Spinal cord (tissue), 10 donors: ENCODE results near the gene OR10A4. TPM values are rescaled to one million over a fixed set of nuclear protein-coding genes. Genes with fewer than 3 reads are reported as not detected.
"Not testable (repeated sequence)": the region's sequence is repeated elsewhere in the genome, so short reads cannot be mapped to it uniquely, and the experiment has no call there.

ENCODE experiments used
- DNase-seq, 6 donors: peaks; one replicate each; pipeline versions ENCODE4 v3.0.0 to v3.0.0-alpha.2; 2013 to 2015; ENCODE audit warnings: low spot score in 6 of 6, low read depth in 4 of 6
- H3K27ac ChIP-seq: one replicate; pipeline ENCODE4 v1.5.1; 2013; ENCODE audit warnings: low read depth, low read length, control low read depth
- H3K27me3 ChIP-seq: one replicate; pipeline ENCODE4 v1.6.1; 2013; ENCODE audit warnings: low read length; ENCODE audit not compliant: control insufficient read depth, insufficient read depth
- H3K36me3 ChIP-seq: one replicate; pipeline ENCODE4 v1.6.1; 2013; ENCODE audit warnings: low read length; ENCODE audit not compliant: control insufficient read depth, insufficient read depth
- H3K4me1 ChIP-seq: one replicate; pipeline ENCODE4 v1.6.1; 2013; ENCODE audit warnings: low read length; ENCODE audit not compliant: control insufficient read depth, insufficient read depth
- H3K4me3 ChIP-seq: one replicate; pipeline ENCODE4 v1.5.1; 2013; ENCODE audit warnings: low read depth, low read length, control low read depth
- H3K9me3 ChIP-seq: one replicate; pipeline ENCODE4 v1.6.1; 2013; ENCODE audit warnings: low read length; ENCODE audit not compliant: control insufficient read depth, insufficient read depth
- WGBS: methylation state at CpG from one replicate; pipeline ENCODE4 v1.1.5; 2013; ENCODE audit warnings: missing lambda C conversion rate; ENCODE audit not compliant: insufficient coverage; 5-methylcytosine and 5-hydroxymethylcytosine counted together
- long read RNA-seq, 4 donors: transcript quantifications; one replicate each; lab custom pipeline, GENCODE V29; 2026
- polyA plus RNA-seq, 2 donors: library from polyadenylated mRNA; unstranded; fragments of 120-200 nt; gene quantifications; one replicate each; pipeline ENCODE4 v1.2.1, GENCODE V29; 2013; ENCODE audit not compliant: insufficient read length in 2 of 2
- total RNA-seq, 2 donors: library from RNA; depleted of rRNA in 1 of 2; stranded (reverse); fragments of 120-200 nt in 1 of 2; fragments of >200 nt in 1 of 2; gene quantifications; one replicate each; pipeline versions ENCODE4 v1.2.3 to v1.2.4, GENCODE V29; 2013 to 2014
- donor health status: healthy.

The OR10A4 gene
- total RNA-seq (not detected), polyA plus RNA-seq (not detected)
- long read RNA-seq, donor 1 = 0 reads
- long read RNA-seq, donor 2 = 0 reads
- long read RNA-seq, donor 3 = 0 reads
- long read RNA-seq, donor 4 = 0 reads

GRCh38 chr11:6876325-6876724 is at the start of gene OR10A4:
TSS of gene OR10A4 (plus strand) at chr11:6876625. CDS start at chr11:6876648, 23 bp downstream.
- H3K9me3 ChIP-seq = no peaks in the 10 kb centered on the region
- WGBS = 92% methylated on average over 1 of the region's 1 CpG
- no peaks in the 10 kb centered on the region for H3K27me3 ChIP-seq
- H3K27ac ChIP-seq = no peak within 1 kb of the TSS
- no peaks in the 10 kb centered on the region for H3K36me3 ChIP-seq
- H3K4me3 ChIP-seq = no peak within 1 kb of the TSS
- no peaks in the 10 kb centered on the region for H3K4me1 ChIP-seq
- no peak for DNase-seq

- no peak overlapping the region for H3K27ac ChIP-seq
- no peak for DNase-seq
- H3K9me3 ChIP-seq = no peaks in the 10 kb centered on the region
- H3K4me3 ChIP-seq = no peak overlapping the region
- H3K36me3 ChIP-seq = no peaks in the 10 kb centered on the region
- WGBS = 88% methylated on average over 1 of the region's 1 CpG
- no peaks in the 10 kb centered on the region for H3K27me3 ChIP-seq
- H3K4me1 ChIP-seq = no peaks in the 10 kb centered on the region
Measured at GRCh38 chr11:6828103-6828502, 48.3 kb upstream of the OR10A4 start.

- H3K36me3 ChIP-seq = no peaks in the 10 kb centered on the region
- H3K27me3 ChIP-seq = no peaks in the 10 kb centered on the region
- no peak overlapping the region for H3K27ac ChIP-seq
- no peak for DNase-seq
- H3K9me3 ChIP-seq = no peaks in the 10 kb centered on the region
- WGBS = 64% methylated on average over 6 of the region's 6 CpGs
- no peak overlapping the region for H3K4me3 ChIP-seq
- no peaks in the 10 kb centered on the region for H3K4me1 ChIP-seq
Measured at GRCh38 chr11:6833356-6833755, 43.1 kb upstream of the OR10A4 start.

- no CpG with 5 or more reads among the region's 1 CpG for WGBS
- no peaks in the 10 kb centered on the region for H3K4me1 ChIP-seq
- no peak for DNase-seq
- no peaks in the 10 kb centered on the region for H3K27me3 ChIP-seq
- no peaks in the 10 kb centered on the region for H3K9me3 ChIP-seq
- H3K27ac ChIP-seq = no peak overlapping the region
- no peak overlapping the region for H3K4me3 ChIP-seq
- no peaks in the 10 kb centered on the region for H3K36me3 ChIP-seq
Measured at GRCh38 chr11:6834021-6834420, 42.4 kb upstream of the OR10A4 start.

GRCh38 chr11:6841694-6842093 is 34.7 kb upstream of the OR10A4 start:
- no peak for DNase-seq
- no peaks in the 10 kb centered on the region for H3K9me3 ChIP-seq
- H3K4me1 ChIP-seq = no peaks in the 10 kb centered on the region
- H3K36me3 ChIP-seq = no peaks in the 10 kb centered on the region
- no peaks in the 10 kb centered on the region for H3K27me3 ChIP-seq
- H3K4me3 ChIP-seq = no peak overlapping the region
- H3K27ac ChIP-seq = no peak overlapping the region

GRCh38 chr11:6843670-6844069 is 32.8 kb upstream of the OR10A4 start:
- 38% methylated on average over 2 of the region's 2 CpGs for WGBS
- Histone ChIP-seq H3K27ac (no peak overlapping the region), H3K36me3 (no peaks in the 10 kb centered on the region), H3K9me3 (no peaks in the 10 kb centered on the region), H3K27me3 (no peaks in the 10 kb centered on the region), H3K4me3 (no peak overlapping the region), H3K4me1 (no peaks in the 10 kb centered on the region)
- DNase-seq = no peak

- H3K4me3 ChIP-seq = no peak overlapping the region
- H3K36me3 ChIP-seq = no peaks in the 10 kb centered on the region
- no peak for DNase-seq
- no peak overlapping the region for H3K27ac ChIP-seq
- 98% methylated on average over 3 of the region's 5 CpGs for WGBS
- H3K27me3 ChIP-seq = no peaks in the 10 kb centered on the region
- no peaks in the 10 kb centered on the region for H3K4me1 ChIP-seq
- H3K9me3 ChIP-seq = no peaks in the 10 kb centered on the region
Measured at GRCh38 chr11:6844356-6844755, 32.1 kb upstream of the OR10A4 start.

GRCh38 chr11:6845383-6845782 is 31.0 kb upstream of the OR10A4 start, which contains the start of gene OR10A5:
TSS of gene OR10A5 (plus strand) at chr11:6845683. CDS start at chr11:6845683, 0 bp downstream.
- no peak for DNase-seq
- no peaks in the 10 kb centered on the region for H3K9me3 ChIP-seq
- H3K4me3 ChIP-seq = no peak within 1 kb of the TSS
- no CpG with 5 or more reads among the region's 3 CpGs for WGBS
- H3K27me3 ChIP-seq = no peaks in the 10 kb centered on the region
- H3K27ac ChIP-seq = no peak within 1 kb of the TSS
- H3K4me1 ChIP-seq = no peaks in the 10 kb centered on the region
- no peaks in the 10 kb centered on the region for H3K36me3 ChIP-seq

GRCh38 chr11:6850526-6850925 is 25.9 kb upstream of the OR10A4 start:
- Histone ChIP-seq H3K4me3 (no peak overlapping the region), H3K27me3 (no peaks in the 10 kb centered on the region), H3K4me1 (no peaks in the 10 kb centered on the region), H3K9me3 (no peaks in the 10 kb centered on the region), H3K27ac (no peak overlapping the region), H3K36me3 (no peaks in the 10 kb centered on the region)
- no peak for DNase-seq
- 89% methylated on average over 1 of the region's 2 CpGs for WGBS

GRCh38 chr11:6854801-6855200 is 21.6 kb upstream of the OR10A4 start:
- 100% methylated on average over 3 of the region's 6 CpGs for WGBS
- H3K27me3 ChIP-seq, DNase-seq, H3K27ac ChIP-seq, H3K4me1 ChIP-seq, H3K9me3 ChIP-seq, H3K4me3 ChIP-seq, H3K36me3 ChIP-seq: not testable (repeated sequence)
